Peyer's patch (tissue), 4 donors: Measurements from ENCODE around the gene PNCK. TPM values are rescaled to one million over a fixed set of nuclear protein-coding genes. Genes with fewer than 3 reads are reported as not detected.
A peak's percentile ranks its signal among the peaks of the same experiment; 100 is the strongest.

Source experiments
- DNase-seq, 3 donors: peaks; one replicate each; pipeline ENCODE4 v3.0.0-alpha.2; 2017 to 2019
- H3K27ac ChIP-seq, 4 donors: fragments of 200-600 bp; sonication (generic); one replicate each; pipeline ENCODE4 v1.5.1; 2016 to 2019
- H3K27me3 ChIP-seq, 2 donors: fragments of 200-600 bp; sonication (generic); one replicate each; pipeline ENCODE4 v1.5.1; 2019
- H3K36me3 ChIP-seq, 3 donors: fragments of 200-600 bp; sonication (generic); one replicate each; pipeline ENCODE4 v1.5.1; 2016 to 2019
- H3K4me1 ChIP-seq, 4 donors: fragments of 200-600 bp; sonication (generic); one replicate each; pipeline ENCODE4 v1.5.1; 2016 to 2019
- H3K4me3 ChIP-seq, 4 donors: fragments of 200-600 bp; sonication (generic); 1 replicate in 3 of 4; 2 replicates in 1 of 4; pipeline ENCODE4 v1.5.1; 2016 to 2019; ENCODE audit warnings: mild to moderate bottlenecking in 1 of 4
- H3K9me3 ChIP-seq, 4 donors: fragments of 200-600 bp; sonication (generic); one replicate each; pipeline ENCODE4 v1.5.1; 2016 to 2019; ENCODE audit warnings: mild to moderate bottlenecking in 1 of 4
- CTCF ChIP-seq, 6 experiments: fragments of 450-650 bp in 4 of 6; fragments of 200-600 bp in 2 of 6; sonication (generic) in 1 of 6; IDR thresholded peaks; one replicate each; pipeline ENCODE4 v1.5.1; 2017 to 2019; ENCODE audit warnings: antibody characterized with exemption in 6 of 6, mild to moderate bottlenecking in 3 of 6, moderate library complexity in 1 of 6
- POLR2A ChIP-seq, 2 donors: fragments of 450-650 bp; IDR thresholded peaks; one replicate each; pipeline ENCODE4 v1.5.1; 2017; ENCODE audit warnings: antibody characterized with exemption in 2 of 2, mild to moderate bottlenecking in 2 of 2, moderate library complexity in 2 of 2
- total RNA-seq, 4 donors: library from RNA; depleted of rRNA; stranded (reverse); fragments of >200 nt; gene quantifications; one replicate each; pipeline ENCODE4 v1.1.0, GENCODE V29; 2016

PNCK gene
- total RNA-seq, 4 donors from 2014 or later, result 2.0 to 44.8 (median 6.1) TPM; not detected in 1

DNA sequence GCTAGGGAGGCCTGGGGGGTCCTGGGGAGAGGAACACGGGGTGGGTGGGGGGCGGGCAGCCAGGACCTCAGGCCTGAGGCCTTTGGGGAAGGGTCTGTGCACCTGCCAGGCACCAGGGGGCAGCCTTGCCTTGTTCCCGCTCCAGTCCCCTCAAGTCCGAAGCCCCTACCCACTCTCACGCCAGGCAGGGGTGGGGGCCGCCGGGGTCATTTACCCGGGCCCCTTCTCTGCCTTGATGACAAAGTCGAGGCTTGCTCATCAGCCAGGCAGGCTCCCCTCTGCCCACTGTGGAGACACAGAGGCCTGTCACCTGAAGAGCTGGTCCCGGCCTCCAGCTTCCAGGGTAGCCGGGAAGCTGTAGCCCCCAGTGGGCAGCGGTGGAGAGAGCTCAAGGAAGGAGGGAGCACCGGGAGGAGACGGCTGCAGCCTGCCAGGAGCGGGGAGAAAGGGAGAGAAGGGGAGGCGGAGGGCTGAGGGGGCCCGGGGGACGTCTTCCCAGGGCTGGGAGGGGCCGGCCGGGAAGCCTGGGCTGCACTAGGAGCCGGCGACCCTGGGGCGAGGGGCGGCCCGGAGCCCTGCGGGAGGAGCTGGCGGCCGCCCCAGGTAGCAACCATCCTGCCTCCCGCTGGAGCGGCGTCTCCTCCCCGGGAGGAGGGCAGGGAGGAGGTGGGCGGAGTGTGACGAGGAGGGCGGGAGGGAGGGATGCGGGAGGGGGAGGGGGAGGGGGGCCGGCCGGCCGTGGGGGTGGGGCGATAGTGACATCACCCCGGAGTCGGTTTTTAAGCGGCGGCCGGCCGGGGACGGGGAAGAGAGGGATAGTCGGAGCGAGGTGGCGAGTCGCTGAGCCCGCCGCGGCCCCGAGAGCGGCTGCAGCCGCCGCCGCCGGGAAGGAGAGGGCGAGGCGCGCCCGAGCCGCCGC is 13.8 kb upstream of the PNCK start, which contains the start of gene SLC6A8:
Gene SLC6A8 (plus strand): TSS at position 806 of the 919 bp plus-strand sequence. CDS start 649 bp downstream, outside the sequence.
- TF ChIP-seq POLR2A (IDR thresholded peaks at IDR 0.05) (peak; percentile 39 to 58), CTCF (IDR thresholded peaks at IDR 0.05) (peak in 2 of 6 experiments; percentile 17 to 40)
- H3K27me3 ChIP-seq, result no peaks in the 10 kb centered on the region
- H3K36me3 ChIP-seq, result no peaks in the 10 kb centered on the region
- peak within 1 kb of the TSS in 2 of 4 donors; percentile 46 to 65 for H3K27ac ChIP-seq
- no peaks in the 10 kb centered on the region for H3K9me3 ChIP-seq
- peak within 1 kb of the TSS; percentile 32 to 60 (median 50) for H3K4me3 ChIP-seq
- H3K4me1 ChIP-seq, result peaks cover 0 to 6% (median 0%) of the 10 kb centered on the region in 4 donors
- peak; percentile 48 to 83 (median 77) for DNase-seq

- DNase-seq, result peak in 1 of 3 donors; percentile 47
Measured at GRCh38 chrX:153686711-153687110, 13.1 kb upstream of the PNCK start.

GRCh38 chrX:153685751-153686696 is 12.4 kb upstream of the PNCK start:
- peak in 1 of 3 donors; percentile 34 for DNase-seq

More at GRCh38 chrX:153686711-153687110, 13.1 kb upstream of the PNCK start:
- Histone ChIP-seq H3K36me3 (no peaks in the 10 kb centered on the region), H3K27me3 (no peaks in the 10 kb centered on the region), H3K4me3 (peak overlapping the region in 1 of 4 donors; percentile 56), H3K27ac (no peak overlapping the region), H3K9me3 (no peaks in the 10 kb centered on the region), H3K4me1 (peaks cover 0 to 6% (median 0%) of the 10 kb centered on the region in 4 donors)
- TF ChIP-seq CTCF (IDR thresholded peaks at IDR 0.05) (no peak), POLR2A (IDR thresholded peaks at IDR 0.05) (no peak)

DNA sequence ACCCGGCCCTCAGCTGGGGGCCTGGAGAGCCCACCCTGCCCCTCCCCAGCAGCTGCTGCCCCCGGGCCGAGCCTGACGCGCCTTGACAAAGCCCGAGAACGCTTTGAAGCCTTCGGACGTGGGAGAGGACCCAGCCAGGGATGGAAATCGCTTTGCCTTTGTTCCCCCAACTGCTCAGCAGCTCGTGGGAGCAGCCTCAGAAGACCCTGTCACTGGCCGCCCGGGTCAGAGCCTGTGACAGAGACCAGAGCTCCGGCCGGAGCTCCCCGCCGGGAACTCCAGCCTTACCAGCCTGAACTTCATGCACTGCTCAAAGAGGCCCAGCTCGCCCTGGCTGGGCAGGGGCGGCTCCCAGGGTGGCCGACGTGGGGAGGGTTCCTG is 11.5 kb upstream of the PNCK start:
- no peak for TF ChIP-seq CTCF (IDR thresholded peaks at IDR 0.05)
- no peak for TF ChIP-seq POLR2A (IDR thresholded peaks at IDR 0.05)
- Histone ChIP-seq H3K9me3 (no peaks in the 10 kb centered on the region), H3K4me3 (no peak overlapping the region), H3K27ac (no peak overlapping the region), H3K27me3 (no peaks in the 10 kb centered on the region), H3K36me3 (no peaks in the 10 kb centered on the region), H3K4me1 (peaks cover 0 to 6% (median 0%) of the 10 kb centered on the region in 4 donors)
- DNase-seq, result peak in 1 of 3 donors; percentile 15

More at GRCh38 chrX:153685751-153686696, 12.4 kb upstream of the PNCK start:
- H3K27ac ChIP-seq, result no peak overlapping the region
- H3K27me3 ChIP-seq, result no peaks in the 10 kb centered on the region
- TF ChIP-seq POLR2A (IDR thresholded peaks at IDR 0.05) (no peak), CTCF (IDR thresholded peaks at IDR 0.05) (no peak)
- no peaks in the 10 kb centered on the region for H3K36me3 ChIP-seq
- no peaks in the 10 kb centered on the region for H3K9me3 ChIP-seq
- no peak overlapping the region for H3K4me3 ChIP-seq
- H3K4me1 ChIP-seq, result peaks cover 0 to 6% (median 0%) of the 10 kb centered on the region in 4 donors
